ENCODE measurements around the gene VWA8.
"Not testable (repeated sequence)": the region's sequence is repeated elsewhere in the genome, so short reads cannot be mapped to it uniquely, and the experiment has no call there.

VWA8 gene

GRCh38 chr13:41837629-41838028 is 123.3 kb downstream of the VWA8 start:
- TF ChIP-seq CTCF (IDR thresholded peaks at IDR 0.05; ENCODE audit: extremely low read depth, insufficient read depth, missing control alignments) = no peak
- in situ Hi-C loops (cut with MboI; ENCODE audit: low pct_unique_long_range_greater_than_20kb, low sequenced_read_pairs, unreplicated experiment) = no loop called here
- DNase-seq (ENCODE audit: low spot score) = no peak

- DNase-seq (ENCODE audit: low spot score) = no peak
- no peak for TF ChIP-seq CTCF (IDR thresholded peaks at IDR 0.05; ENCODE audit: extremely low read depth, insufficient read depth, missing control alignments)
- in situ Hi-C loops (cut with MboI; ENCODE audit: low pct_unique_long_range_greater_than_20kb, low sequenced_read_pairs, unreplicated experiment) = no loop called here
These were observed 125.0 kb downstream of the VWA8 start for GRCh38 chr13:41835871-41836270.

GRCh38 chr13:41834697-41835096 is 126.2 kb downstream of the VWA8 start:
- in situ Hi-C loops (cut with MboI; ENCODE audit: low pct_unique_long_range_greater_than_20kb, low sequenced_read_pairs, unreplicated experiment); DNase-seq (ENCODE audit: low spot score): not testable (repeated sequence)

- no peak for DNase-seq (ENCODE audit: low spot score)
- in situ Hi-C loops (cut with MboI; ENCODE audit: low pct_unique_long_range_greater_than_20kb, low sequenced_read_pairs, unreplicated experiment) = no loop called here
- no peak for TF ChIP-seq CTCF (IDR thresholded peaks at IDR 0.05; ENCODE audit: extremely low read depth, insufficient read depth, missing control alignments)
These were observed 127.1 kb downstream of the VWA8 start for GRCh38 chr13:41833831-41834230.

DNA sequence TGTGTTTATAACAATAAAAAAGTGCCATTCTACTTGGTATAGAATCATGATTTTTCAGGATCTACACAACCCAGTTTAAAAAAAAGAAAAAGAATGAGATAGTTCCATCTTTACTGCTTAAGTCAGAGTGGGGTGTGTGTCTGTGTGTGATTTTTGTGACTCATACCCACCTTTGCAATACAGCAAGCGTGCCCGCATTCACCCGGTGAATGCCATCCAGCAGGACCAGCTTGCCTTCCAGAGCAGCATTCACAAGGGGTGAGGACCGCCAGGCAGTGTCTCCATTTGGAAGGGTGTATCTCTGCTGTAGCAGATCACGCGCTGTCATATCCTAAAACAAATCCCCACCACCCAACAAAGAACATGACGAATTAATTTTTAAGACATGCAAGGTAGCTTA is 127.7 kb downstream of the VWA8 start:
- in situ Hi-C loops (cut with MboI; ENCODE audit: low pct_unique_long_range_greater_than_20kb, low sequenced_read_pairs, unreplicated experiment) = no loop called here
- no peak for TF ChIP-seq CTCF (IDR thresholded peaks at IDR 0.05; ENCODE audit: extremely low read depth, insufficient read depth, missing control alignments)
- no peak for DNase-seq (ENCODE audit: low spot score)

- no peak for TF ChIP-seq CTCF (IDR thresholded peaks at IDR 0.05; ENCODE audit: extremely low read depth, insufficient read depth, missing control alignments)
- in situ Hi-C loops (cut with MboI; ENCODE audit: low pct_unique_long_range_greater_than_20kb, low sequenced_read_pairs, unreplicated experiment) = no loop called here
- no peak for DNase-seq (ENCODE audit: low spot score)
These were observed 133.2 kb downstream of the VWA8 start for GRCh38 chr13:41827507-41828213.

- no peak for TF ChIP-seq CTCF (IDR thresholded peaks at IDR 0.05; ENCODE audit: extremely low read depth, insufficient read depth, missing control alignments)
- DNase-seq (ENCODE audit: low spot score) = no peak
- in situ Hi-C loops (cut with MboI; ENCODE audit: low pct_unique_long_range_greater_than_20kb, low sequenced_read_pairs, unreplicated experiment) = no loop called here
These were observed 135.2 kb downstream of the VWA8 start for GRCh38 chr13:41825691-41826090.
